GM10266 (cell line): ENCODE measurements around the gene ADGRB2.

Experiments used
- DNase-seq: peaks from one replicate; pipeline ENCODE4 v3.0.0; 2012; ENCODE audit errors: extremely low spot score
- CTCF ChIP-seq: IDR thresholded peaks from 2 replicates; pipeline ENCODE4 v1.5.1; 2012; ENCODE audit warnings: mild to moderate bottlenecking, low read depth; ENCODE audit not compliant: control insufficient read depth, insufficient read depth; ENCODE audit errors: missing control alignments

The ADGRB2 gene

GRCh38 chr1:31789259-31790065, 25.3 kb upstream of the ADGRB2 start:
- TF ChIP-seq CTCF = peak; percentile 99

GRCh38 chr1:31788825-31789256, 24.7 kb upstream of the ADGRB2 start:
- TF ChIP-seq CTCF = no peak
- no peak for DNase-seq

More at GRCh38 chr1:31789259-31790065, 25.3 kb upstream of the ADGRB2 start:
- DNase-seq = peak; percentile 93

- peak; percentile 95 for DNase-seq
- TF ChIP-seq CTCF = no peak
Measured at GRCh38 chr1:31788138-31788824, 24.1 kb upstream of the ADGRB2 start.

GRCh38 chr1:31787786-31788137, 23.6 kb upstream of the ADGRB2 start:
- no peak for DNase-seq
- TF ChIP-seq CTCF = no peak

- no peak for TF ChIP-seq CTCF
- DNase-seq = no peak
Measured at GRCh38 chr1:31787261-31787660, 23.1 kb upstream of the ADGRB2 start.

GRCh38 chr1:31786366-31787060, 22.4 kb upstream of the ADGRB2 start:
- no peak for TF ChIP-seq CTCF
- DNase-seq = no peak
